Fibroblast of gingiva (primary cell): ENCODE results near the gene STK33.

ENCODE experiments used
- DNase-seq: peaks from one replicate; pipeline ENCODE4 v3.0.0-alpha.2; 2011; ENCODE audit warnings: low read depth

Gene STK33

GRCh38 chr11:8426076-8426475, 168.0 kb downstream of the STK33 start:
- no peak for DNase-seq

DNA sequence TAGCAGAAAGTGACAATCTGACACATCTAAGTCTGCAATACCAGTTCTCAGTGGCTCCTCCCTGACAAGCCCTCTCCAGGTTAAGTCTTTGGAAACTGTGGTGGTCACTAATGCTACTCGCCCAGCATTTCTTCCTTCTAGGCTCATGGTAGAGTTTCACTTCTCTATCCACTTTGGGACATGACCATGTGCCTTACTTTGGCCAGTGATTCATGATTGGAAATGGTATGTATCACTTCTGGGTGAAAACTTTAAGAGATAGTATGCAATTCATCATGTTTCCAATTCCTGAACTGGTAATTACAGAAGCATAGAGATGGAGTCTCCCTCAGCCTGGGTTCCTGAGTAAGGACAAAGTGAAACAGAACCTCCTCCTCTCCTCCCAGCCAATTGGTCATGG, 178.8 kb downstream of the STK33 start:
- no peak for DNase-seq

DNA sequence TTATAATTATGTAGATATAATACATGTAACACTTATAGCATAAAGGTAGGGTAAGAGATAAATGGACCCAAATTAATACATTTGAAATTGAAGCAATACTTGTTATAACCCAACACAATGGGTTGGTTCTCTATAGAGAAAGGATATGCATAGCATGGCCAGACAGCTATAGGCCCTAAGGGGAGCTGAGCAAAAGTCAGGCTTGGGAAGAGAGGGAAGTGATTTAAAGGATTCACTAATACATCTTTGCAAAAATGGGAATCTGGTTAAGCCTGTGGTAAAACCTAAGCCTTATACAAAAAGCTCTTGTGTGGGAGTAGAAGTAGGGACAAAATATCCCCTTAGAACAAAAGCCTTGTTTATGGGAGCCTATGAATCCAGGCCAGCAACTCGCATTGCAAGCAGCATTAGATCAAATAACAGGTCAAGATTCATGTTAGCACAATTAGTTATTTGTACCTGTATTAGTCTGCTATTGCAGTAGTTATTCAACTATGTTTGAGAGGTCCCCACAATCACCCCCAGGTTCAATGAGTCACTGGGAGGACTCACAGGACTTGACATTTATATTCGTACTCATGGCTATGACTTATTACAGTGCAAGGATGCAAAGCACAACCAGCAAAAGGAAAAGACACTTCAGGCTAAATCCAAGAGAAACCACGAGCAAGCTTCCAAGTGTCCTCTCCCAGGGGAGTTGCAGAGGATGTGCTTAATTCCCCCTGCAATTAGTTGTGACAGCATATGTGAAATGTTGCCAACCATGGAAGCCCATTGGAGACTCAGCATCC, 185.7 kb downstream of the STK33 start:
- no peak for DNase-seq

DNA sequence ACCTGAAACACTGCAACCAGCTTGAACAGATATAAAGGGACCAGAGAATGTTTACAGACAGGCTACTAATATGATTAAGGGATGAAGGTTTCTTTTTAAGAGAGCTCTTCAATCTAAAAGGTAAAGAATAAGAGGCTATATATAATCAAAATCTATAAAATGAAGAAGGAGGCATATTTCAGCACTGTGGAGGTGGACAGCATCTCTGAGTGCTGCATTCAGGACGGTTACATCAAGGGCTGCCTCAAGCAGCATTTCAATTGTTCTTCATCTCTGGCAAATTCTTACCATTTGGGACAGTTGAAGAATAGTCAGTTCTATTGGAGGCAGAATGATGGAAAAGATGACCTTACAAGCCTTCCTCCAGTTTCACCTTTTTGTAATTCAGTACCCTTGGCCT, 190.7 kb downstream of the STK33 start:
- no peak for DNase-seq

DNA sequence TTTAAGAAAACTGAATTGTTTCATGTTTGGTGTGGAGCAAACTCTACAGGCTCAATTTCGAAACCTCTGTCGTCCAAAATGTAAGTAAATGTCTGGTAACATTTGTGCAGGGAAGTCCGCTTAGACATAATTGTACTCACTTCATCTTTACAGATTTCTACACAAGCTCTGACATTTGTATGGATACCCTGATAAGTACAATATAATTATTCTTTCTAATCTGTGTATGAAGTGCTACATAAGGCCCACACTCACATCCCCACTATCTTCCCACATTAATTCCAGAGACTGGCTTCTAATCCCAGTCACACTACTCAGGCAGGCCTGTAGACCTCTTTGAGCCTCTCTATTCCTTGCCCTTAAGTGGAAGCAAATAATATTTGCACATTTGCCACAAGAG, 201.1 kb downstream of the STK33 start:
- DNase-seq = no peak

DNA sequence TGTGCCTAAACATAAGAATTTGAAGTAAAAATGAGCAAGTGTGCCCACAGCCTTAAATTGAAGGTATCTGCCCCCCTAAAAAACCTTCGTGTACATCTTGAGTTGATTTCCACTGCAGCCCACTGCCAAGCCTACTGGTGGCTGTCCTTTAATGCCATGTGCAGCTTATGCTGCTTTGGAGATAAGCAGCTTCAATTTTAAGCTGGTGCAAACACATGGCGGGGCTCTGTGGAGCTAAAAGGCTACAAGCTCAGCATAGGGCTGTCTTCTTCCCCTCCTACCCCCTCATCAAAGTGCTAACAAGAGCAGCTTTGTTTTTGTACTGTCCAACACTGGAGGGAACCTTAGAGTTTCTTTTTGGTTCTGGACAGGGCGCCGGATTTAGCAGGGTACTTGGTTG, 201.9 kb downstream of the STK33 start:
- no peak for DNase-seq

- DNase-seq = no peak
Measured at GRCh38 chr11:8390851-8391612, 203.0 kb downstream of the STK33 start.

GRCh38 chr11:8389029-8389996, 204.7 kb downstream of the STK33 start:
- no peak for DNase-seq

DNA sequence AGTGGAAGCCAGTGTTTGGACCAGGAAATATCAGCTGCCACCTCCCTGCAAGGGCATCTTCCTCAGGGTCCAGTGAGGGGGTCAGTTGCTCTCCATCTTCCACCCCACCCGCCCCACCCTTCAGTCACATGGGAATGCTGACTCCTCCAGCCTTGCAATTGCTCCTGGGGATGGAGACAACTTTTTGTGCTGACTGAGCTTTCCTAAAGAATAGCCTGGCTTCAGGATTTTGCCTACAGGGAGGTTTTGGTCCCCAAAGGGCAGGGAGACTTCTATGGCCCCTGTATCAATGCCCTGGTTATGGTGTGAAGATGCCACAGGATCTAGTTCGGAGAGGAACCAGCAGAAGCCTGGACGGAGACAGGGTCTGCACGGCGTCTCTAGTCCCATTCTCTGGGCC, 206.3 kb downstream of the STK33 start:
- DNase-seq = no peak

GRCh38 chr11:8387141-8387540, 206.9 kb downstream of the STK33 start:
- DNase-seq = no peak

DNA sequence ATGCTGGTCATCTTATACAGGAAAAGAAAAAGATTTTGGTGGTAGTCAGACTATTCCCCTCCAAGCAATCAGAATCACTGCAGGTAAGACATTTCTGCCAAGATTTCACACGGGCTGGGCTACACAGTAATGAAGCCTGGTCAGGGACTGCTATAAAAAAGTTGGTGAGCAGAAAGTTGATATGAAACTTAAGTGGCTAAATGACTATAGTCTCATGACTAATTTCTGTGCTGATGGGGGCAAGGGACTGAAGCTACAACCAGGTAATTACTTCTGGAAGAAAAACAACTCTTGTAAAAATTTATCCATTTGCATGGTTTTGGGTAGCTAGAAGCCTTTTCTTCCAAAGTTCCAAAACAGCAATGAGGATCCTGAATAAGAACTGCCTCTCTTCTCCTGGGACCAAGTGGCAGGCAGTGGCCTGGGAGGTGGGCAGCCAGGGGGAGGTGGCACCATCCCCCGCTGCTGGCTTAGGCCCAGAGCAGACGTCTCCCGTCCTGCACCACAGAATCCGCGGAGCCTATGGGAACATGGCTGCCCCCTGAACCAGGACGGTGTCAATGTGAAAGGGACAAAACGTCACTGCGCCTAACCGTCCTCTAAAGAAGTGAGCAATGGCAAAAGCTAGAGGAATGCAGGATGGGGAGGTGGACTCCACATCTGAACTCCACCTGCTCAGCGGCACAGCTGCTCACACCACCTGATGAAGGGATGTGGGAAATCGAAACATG, 207.7 kb downstream of the STK33 start:
- DNase-seq = no peak

DNA sequence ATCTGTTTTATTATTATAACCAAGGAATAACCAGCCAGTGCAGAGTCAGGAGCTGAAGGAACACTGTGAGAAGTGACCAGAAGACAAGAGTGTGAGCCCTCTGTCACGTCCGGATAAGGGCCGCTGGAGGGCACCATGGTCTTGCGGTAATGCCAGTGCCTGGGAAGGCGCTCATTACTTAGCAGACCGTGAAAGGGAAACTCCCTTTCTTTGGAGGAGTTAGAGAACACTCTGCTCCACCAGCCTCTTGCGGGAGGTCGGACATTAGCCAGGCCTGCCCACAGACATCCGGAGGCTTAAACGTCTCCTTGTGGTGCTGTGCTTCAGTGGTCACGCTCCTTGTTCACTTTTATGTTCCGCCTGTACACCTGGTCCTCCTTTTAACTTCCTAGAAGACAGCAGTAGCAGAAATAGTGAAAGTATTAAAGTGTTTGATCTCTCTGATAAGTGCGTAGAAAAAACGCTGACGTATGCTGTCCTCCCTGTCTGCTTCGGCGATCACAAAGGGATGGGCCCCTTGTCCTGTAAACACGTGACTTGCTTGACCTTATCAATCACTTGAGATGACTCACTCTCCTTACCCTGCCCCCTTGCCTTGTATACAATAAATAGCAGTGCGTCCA, 209.7 kb downstream of the STK33 start:
- peak; percentile 45 for DNase-seq

GRCh38 chr11:8383627-8384026, 210.4 kb downstream of the STK33 start:
- DNase-seq = no peak

- no peak for DNase-seq
Measured at GRCh38 chr11:8383227-8383626, 210.8 kb downstream of the STK33 start.

GRCh38 chr11:8382436-8383053, 211.5 kb downstream of the STK33 start:
- no peak for DNase-seq

GRCh38 chr11:8381871-8382396, 212.1 kb downstream of the STK33 start:
- no peak for DNase-seq

- DNase-seq = no peak
Measured at GRCh38 chr11:8381343-8381742, 212.7 kb downstream of the STK33 start.

- no peak for DNase-seq
Measured at GRCh38 chr11:8375932-8376331, 218.1 kb downstream of the STK33 start.

- DNase-seq = no peak
Measured at GRCh38 chr11:8375460-8375859, 218.6 kb downstream of the STK33 start.

- no peak for DNase-seq
Measured at GRCh38 chr11:8374716-8375115, 219.3 kb downstream of the STK33 start.
